PC-3 (cell line): Measurements from ENCODE around the gene ZBTB9. TPM values are rescaled to one million over a fixed set of nuclear protein-coding genes. Genes with fewer than 3 reads are reported as not detected.

Experiments used
- ATAC-seq: fragments of 200-7000 bp; cut with Tn5 transposase; 2 replicates; pipeline ENCODE4 v1.9.1; 2020; ENCODE audit warnings: mild to moderate bottlenecking, moderate library complexity
- BruUV-seq: library from RNA; stranded (reverse); fragments of 400-500 nt; replicated peaks from 2 replicates; lab custom pipeline; 2021; lab: Mats Ljungman, UMichigan
- CTCF ChIA-PET: fragments of 300-600 bp; sonication (Branson Sonifier 250); formaldehyde crosslinking; loops from one replicate; lab custom pipeline; 2022; ENCODE audit warnings: antibody characterized with exemption; lab: Charles Lee
- POLR2A ChIA-PET: fragments of 300-600 bp; sonication (Branson Sonifier 250); formaldehyde crosslinking; loops from one replicate; lab custom pipeline; 2022; ENCODE audit warnings: antibody characterized with exemption; ENCODE audit not compliant: unreplicated experiment; lab: Charles Lee
- DNase-seq: peaks from one replicate; pipeline ENCODE4 v3.0.0-alpha.2; 2015
- H2AFZ ChIP-seq: fragments of 300-600 bp; sonication (generic); 2 replicates; pipeline ENCODE4 v1.6.0; 2016; ENCODE audit warnings: antibody characterized with exemption, low read length
- H3F3A ChIP-seq: fragments of 300-600 bp; sonication (generic); one replicate; pipeline ENCODE4 v1.6.0; 2017; ENCODE audit warnings: antibody characterized with exemption, low read length, control low read depth, mild to moderate bottlenecking; ENCODE audit not compliant: unreplicated experiment
- H3K27ac ChIP-seq: fragments of 300-600 bp; sonication (generic); 2 replicates; pipeline ENCODE4 v1.5.1; 2016; ENCODE audit warnings: mild to moderate bottlenecking, low read length
- H3K27me3 ChIP-seq: fragments of 300-600 bp; sonication (generic); 2 replicates; pipeline ENCODE4 v1.6.1; 2016; ENCODE audit warnings: low read length, mixed read lengths
- H3K36me3 ChIP-seq: fragments of 300-600 bp; sonication (generic); 2 replicates; pipeline ENCODE4 v1.6.1; 2016; ENCODE audit warnings: low read depth, mixed run types, low read length, mixed read lengths
- H3K4me1 ChIP-seq: fragments of 300-600 bp; sonication (generic); 2 replicates; pipeline ENCODE4 v1.5.1; 2016; ENCODE audit warnings: low read length; ENCODE audit not compliant: insufficient read depth
- H3K4me2 ChIP-seq: fragments of 300-600 bp; sonication (generic); 2 replicates; pipeline ENCODE4 v1.6.0; 2016; ENCODE audit warnings: low read length
- H3K4me3 ChIP-seq: fragments of 300-600 bp; sonication (generic); 2 replicates; pipeline ENCODE4 v1.5.1; 2016; ENCODE audit warnings: mild to moderate bottlenecking, low read length, mixed read lengths
- H3K79me2 ChIP-seq: fragments of 300-600 bp; sonication (generic); 2 replicates; pipeline ENCODE4 v1.6.1; 2017; ENCODE audit warnings: low read length, mixed read lengths
- H3K9ac ChIP-seq: fragments of 300-600 bp; sonication (generic); 2 replicates; pipeline ENCODE4 v1.6.0; 2016; ENCODE audit warnings: mild to moderate bottlenecking, low read length
- H3K9me2 ChIP-seq: fragments of 300-600 bp; sonication (generic); replicated peaks from 2 replicates; pipeline ENCODE4 v1.6.1; 2016; ENCODE audit warnings: mixed run types, low read length, mixed read lengths
- H3K9me3 ChIP-seq: fragments of 300-600 bp; sonication (generic); 2 replicates; pipeline ENCODE4 v1.6.1; 2016; ENCODE audit warnings: low read length, mixed read lengths
- H4K20me1 ChIP-seq: fragments of 300-600 bp; sonication (generic); 2 replicates; pipeline ENCODE4 v1.6.1; 2016; ENCODE audit warnings: low read length, mixed read lengths
- EZH2 ChIP-seq: fragments of 300-600 bp; sonication (generic); IDR thresholded peaks from one replicate; pipeline ENCODE4 v1.6.1; 2017; ENCODE audit warnings: antibody characterized with exemption, mild to moderate bottlenecking, low read length; ENCODE audit not compliant: unreplicated experiment
- EZH2phosphoT487 ChIP-seq: fragments of 300-600 bp; sonication (generic); IDR thresholded peaks from 2 replicates; pipeline ENCODE4 v1.6.1; 2018; ENCODE audit warnings: mild to moderate bottlenecking, antibody characterized with exemption, low read length, borderline replicate concordance
- intact Hi-C: fragments of 100-400 bp; cut with micrococcal nuclease; formaldehyde crosslinking; loops from 2 replicates; pipeline ENCODE4 v1.9.0; 2023
- total RNA-seq: library from RNA; depleted of rRNA; stranded (reverse); fragments of >200 nt; gene quantifications from 2 replicates; pipeline ENCODE4 v1.2.3, GENCODE V29; 2014
- TF ChIP-seq, protein P1 (sequence below): fragments of 300-600 bp; sonication (generic); conservative IDR thresholded peaks from 2 replicates; pipeline ENCODE4 v1.5.1; 2017; ENCODE audit warnings: antibody characterized with exemption, low read depth, mild to moderate bottlenecking, low read length

ZBTB9 gene
- total RNA-seq, 1 experiment from 2014 or later: 9.1 TPM

DNA sequence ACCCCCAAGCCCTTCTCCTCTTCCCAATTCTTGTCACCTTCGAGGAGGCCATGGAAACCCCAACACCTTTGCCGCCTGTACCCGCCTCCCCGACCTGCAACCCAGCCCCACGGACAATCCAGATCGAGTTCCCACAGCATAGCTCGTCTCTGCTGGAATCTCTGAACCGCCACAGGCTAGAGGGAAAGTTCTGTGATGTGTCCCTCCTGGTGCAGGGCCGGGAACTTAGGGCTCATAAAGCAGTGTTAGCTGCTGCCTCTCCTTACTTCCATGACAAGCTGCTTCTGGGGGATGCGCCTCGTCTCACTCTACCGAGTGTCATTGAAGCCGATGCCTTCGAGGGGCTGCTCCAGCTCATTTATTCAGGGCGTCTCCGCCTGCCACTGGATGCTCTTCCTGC lies 675 bp downstream of the ZBTB9 start:
- Histone ChIP-seq H2AFZ (peak overlapping the region; percentile 84), H3K4me1 (peaks cover 13% of the 10 kb centered on the region), H3K9me3 (no peaks in the 10 kb centered on the region), H3F3A (no peaks in the 10 kb centered on the region), H3K27ac (no peak overlapping the region), H3K9ac (peak overlapping the region; percentile 82), H4K20me1 (no peaks in the 10 kb centered on the region), H3K36me3 (peaks cover 15% of the 10 kb centered on the region; the same call in 1 of the 2 replicates), H3K4me3 (peak overlapping the region; percentile 86), H3K79me2 (peaks cover 30% of the 10 kb centered on the region), H3K9me2 (no peaks in the 10 kb centered on the region), H3K27me3 (no peaks in the 10 kb centered on the region), H3K4me2 (peak overlapping the region; percentile 91)
- CTCF ChIA-PET: interaction anchor here (1.1 kb wide), 1 partner anchor 15 kb away, joined by 3 read pairs; no protein-coding TSS in a partner anchor
- intact Hi-C loops: loop anchor here (10.0 kb wide), 1 partner anchor 100 kb away; no protein-coding TSS in a partner anchor
- DNase-seq (no peak), ATAC-seq (no peak)
- POLR2A ChIA-PET: interaction anchor here (0.6 kb wide), 1 partner anchor 364 kb away, joined by 6 read pairs; no protein-coding TSS in a partner anchor
- BruUV-seq: no TSS peak
- no peak for TF ChIP-seq EZH2
- TF ChIP-seq, protein P1, sequence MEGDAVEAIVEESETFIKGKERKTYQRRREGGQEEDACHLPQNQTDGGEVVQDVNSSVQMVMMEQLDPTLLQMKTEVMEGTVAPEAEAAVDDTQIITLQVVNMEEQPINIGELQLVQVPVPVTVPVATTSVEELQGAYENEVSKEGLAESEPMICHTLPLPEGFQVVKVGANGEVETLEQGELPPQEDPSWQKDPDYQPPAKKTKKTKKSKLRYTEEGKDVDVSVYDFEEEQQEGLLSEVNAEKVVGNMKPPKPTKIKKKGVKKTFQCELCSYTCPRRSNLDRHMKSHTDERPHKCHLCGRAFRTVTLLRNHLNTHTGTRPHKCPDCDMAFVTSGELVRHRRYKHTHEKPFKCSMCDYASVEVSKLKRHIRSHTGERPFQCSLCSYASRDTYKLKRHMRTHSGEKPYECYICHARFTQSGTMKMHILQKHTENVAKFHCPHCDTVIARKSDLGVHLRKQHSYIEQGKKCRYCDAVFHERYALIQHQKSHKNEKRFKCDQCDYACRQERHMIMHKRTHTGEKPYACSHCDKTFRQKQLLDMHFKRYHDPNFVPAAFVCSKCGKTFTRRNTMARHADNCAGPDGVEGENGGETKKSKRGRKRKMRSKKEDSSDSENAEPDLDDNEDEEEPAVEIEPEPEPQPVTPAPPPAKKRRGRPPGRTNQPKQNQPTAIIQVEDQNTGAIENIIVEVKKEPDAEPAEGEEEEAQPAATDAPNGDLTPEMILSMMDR: no peak
- TF ChIP-seq EZH2phosphoT487: no peak

DNA sequence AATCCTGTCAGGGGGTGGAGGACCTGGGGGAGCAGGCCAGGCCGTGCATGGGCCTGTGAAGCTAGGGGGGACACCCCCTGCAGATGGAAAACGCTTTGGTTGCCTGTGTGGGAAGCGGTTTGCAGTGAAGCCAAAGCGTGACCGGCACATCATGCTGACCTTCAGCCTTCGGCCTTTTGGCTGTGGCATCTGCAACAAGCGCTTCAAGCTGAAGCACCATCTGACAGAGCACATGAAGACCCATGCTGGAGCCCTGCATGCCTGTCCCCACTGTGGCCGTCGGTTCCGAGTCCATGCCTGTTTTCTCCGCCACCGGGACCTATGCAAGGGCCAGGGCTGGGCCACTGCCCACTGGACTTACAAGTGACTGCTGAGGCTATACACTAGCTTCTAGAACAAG lies 1.8 kb downstream of the ZBTB9 start:
- H3K9me3 ChIP-seq: no peaks in the 10 kb centered on the region
- H3F3A ChIP-seq: no peaks in the 10 kb centered on the region
- H4K20me1 ChIP-seq: no peaks in the 10 kb centered on the region
- BruUV-seq: no TSS peak
- H3K4me1 ChIP-seq: peaks cover 13% of the 10 kb centered on the region
- H3K4me2 ChIP-seq: no peak overlapping the region
- H3K9ac ChIP-seq: no peak overlapping the region
- TF ChIP-seq EZH2phosphoT487: no peak
- no peak for TF ChIP-seq EZH2
- TF ChIP-seq, protein P1: no peak
- ChIA-PET CTCF (interaction anchor here (0.6 kb wide), 1 partner anchor 45 kb away, joined by 4 read pairs; the partner anchor contains the start of gene PHF1), POLR2A (no interaction called here)
- H3K79me2 ChIP-seq: peaks cover 30% of the 10 kb centered on the region
- H3K27me3 ChIP-seq: no peaks in the 10 kb centered on the region
- H3K36me3 ChIP-seq: peaks cover 15% of the 10 kb centered on the region; the same call in 1 of the 2 replicates
- no peak overlapping the region for H3K27ac ChIP-seq
- no peaks in the 10 kb centered on the region for H3K9me2 ChIP-seq
- no peak for ATAC-seq
- H2AFZ ChIP-seq: no peak overlapping the region
- intact Hi-C loops: loop anchor here (10.0 kb wide), 1 partner anchor 99 kb away; no protein-coding TSS in a partner anchor
- DNase-seq: no peak
- no peak overlapping the region for H3K4me3 ChIP-seq

DNA sequence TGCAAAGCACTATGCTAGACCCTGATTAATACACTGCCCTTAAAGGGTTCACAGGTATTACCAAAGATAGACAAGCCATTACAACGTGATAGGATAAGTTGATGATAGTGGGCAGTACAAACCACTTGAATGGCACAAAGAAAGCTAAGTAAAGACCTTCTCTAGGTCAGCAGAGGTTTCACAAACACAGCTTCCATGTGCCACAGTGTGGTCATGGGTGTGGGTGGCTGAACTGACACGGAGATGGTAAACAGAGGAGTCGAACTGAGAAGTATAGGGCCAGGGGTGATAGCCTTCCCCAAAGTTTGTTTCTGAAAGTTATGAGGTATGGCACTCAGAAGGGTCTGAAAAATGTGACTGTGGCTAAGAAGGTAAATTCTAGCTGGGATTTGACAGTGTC lies 4.3 kb downstream of the ZBTB9 start:
- Histone ChIP-seq H3K27ac (no peak overlapping the region), H2AFZ (no peak overlapping the region), H4K20me1 (no peaks in the 10 kb centered on the region), H3K4me1 (peaks cover 9% of the 10 kb centered on the region), H3K79me2 (peaks cover 26% of the 10 kb centered on the region), H3K27me3 (no peaks in the 10 kb centered on the region), H3K4me2 (no peak overlapping the region), H3F3A (no peaks in the 10 kb centered on the region), H3K9ac (no peak overlapping the region), H3K4me3 (no peak overlapping the region), H3K9me2 (no peaks in the 10 kb centered on the region), H3K9me3 (no peaks in the 10 kb centered on the region), H3K36me3 (peaks cover 15% of the 10 kb centered on the region; the same call in 1 of the 2 replicates)
- ATAC-seq (no peak), DNase-seq (no peak)
- intact Hi-C loops: loop anchor here (10.0 kb wide), 1 partner anchor 96 kb away; no protein-coding TSS in a partner anchor
- no TSS peak for BruUV-seq
- CTCF ChIA-PET: no interaction called here
- POLR2A ChIA-PET: no interaction called here
- TF ChIP-seq EZH2: no peak
- TF ChIP-seq, protein P1: no peak
- no peak for TF ChIP-seq EZH2phosphoT487
